ENCODE measurements around the gene MAMDC2.
"Not testable (repeated sequence)": the region's sequence is repeated elsewhere in the genome, so short reads cannot be mapped to it uniquely, and the experiment has no call there.

MAMDC2 gene

GRCh38 chr9:70220216-70220615 is 176.6 kb downstream of the MAMDC2 start:
- DNase-seq: no peak

DNA sequence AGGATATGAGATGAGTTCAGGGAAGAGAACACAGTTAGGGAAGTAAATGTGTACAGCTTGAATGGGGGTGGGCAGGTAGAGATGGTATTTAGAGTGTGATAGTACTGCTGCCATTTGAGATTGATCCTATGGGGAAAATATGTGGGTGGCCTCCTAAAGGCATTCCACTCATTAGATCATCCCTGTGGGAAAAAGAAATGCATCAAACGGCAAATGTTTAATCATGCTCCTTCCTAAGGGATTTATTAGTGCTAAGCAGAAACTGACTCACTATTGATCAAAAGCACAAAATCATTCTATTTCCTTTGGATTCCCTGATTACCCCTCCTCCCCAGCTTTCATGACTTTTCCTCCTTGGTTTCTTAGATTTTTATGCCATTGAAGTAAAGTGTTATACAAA is 178.7 kb downstream of the MAMDC2 start:
- DNase-seq: no peak

DNA sequence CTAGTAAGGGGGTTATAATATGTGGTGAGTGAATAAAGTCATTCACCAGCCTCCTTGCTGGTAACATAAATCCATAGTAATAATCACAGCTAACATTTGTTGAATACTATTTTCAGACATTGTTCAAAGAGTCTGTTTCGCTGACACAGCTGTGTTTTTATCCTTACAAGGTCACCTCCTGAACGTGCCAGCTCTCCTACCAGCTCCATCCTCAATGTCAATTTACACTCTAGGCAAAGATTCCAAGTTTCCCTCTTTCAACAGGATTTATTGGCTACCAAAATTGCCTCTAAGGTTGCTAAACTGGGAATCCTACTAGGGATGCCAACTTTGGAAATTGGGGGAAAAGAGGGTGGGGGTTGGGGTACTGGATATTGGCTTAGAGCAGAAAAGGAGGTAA is 184.5 kb downstream of the MAMDC2 start:
- DNase-seq: no peak

- no peak for DNase-seq
Measured at GRCh38 chr9:70228611-70229010, 185.0 kb downstream of the MAMDC2 start.

DNA sequence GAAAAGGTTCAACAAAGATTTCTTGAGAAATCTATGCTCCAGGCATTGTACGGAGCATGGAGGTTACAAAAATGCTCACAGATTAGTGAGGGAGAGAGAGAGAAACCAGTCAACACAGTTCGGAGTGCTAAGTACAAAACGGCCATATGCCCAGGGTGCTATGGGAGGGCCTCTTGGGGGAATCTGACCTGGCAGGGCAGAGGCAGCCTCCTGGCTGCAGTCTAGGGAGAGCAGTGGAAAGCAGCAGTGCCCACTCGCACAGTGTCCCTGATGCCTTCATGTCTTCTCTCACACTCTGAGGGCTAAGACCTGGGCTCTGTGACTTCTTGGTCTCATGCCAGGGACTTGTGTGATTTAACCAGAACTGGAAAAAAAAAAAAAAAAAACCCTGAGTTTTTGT is 185.4 kb downstream of the MAMDC2 start:
- DNase-seq: no peak

GRCh38 chr9:70229579-70229978 is 185.9 kb downstream of the MAMDC2 start:
- DNase-seq: no peak

DNA sequence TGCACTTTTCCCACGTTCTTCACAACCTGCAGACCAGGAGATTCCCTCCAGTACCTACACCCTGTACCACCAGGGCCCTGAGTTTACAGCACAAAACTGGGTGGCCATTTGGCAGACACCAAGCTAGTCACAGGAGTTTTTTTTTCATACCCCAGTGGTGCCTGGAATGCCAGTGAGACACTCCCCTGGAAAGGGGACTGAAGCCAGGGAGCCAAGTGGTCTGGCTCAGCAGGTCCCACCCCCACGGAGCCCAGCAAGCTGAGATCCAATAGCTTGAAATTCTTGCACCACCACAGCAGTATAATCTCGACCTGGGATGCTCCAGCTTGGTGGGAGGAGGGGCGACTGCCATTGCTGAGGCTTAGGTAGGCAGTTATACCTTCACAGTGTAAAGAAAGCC is 188.8 kb downstream of the MAMDC2 start:
- DNase-seq: no peak

- DNase-seq: not testable (repeated sequence)
Measured at GRCh38 chr9:70234208-70234607, 190.6 kb downstream of the MAMDC2 start.

- not testable (repeated sequence) for DNase-seq
Measured at GRCh38 chr9:70245952-70246351, 202.3 kb downstream of the MAMDC2 start.

DNA sequence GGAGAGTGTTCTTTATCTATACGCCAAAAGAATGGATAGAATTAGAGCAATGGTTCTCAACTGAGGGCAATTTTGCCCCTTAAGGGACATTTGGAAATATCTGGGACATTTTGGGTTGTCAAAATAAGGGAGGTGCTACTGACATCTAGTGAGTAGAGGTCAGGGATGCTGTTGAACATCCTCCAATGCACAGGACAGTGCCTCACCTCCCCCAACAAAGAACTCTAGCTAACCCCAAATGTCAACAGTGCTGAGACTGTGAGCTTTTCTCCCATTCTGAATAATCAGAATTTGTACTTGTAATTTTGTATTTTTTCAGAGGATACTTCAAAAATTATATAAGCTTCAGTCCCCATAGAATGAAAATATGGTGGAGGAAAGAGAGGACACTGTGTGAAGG is 206.6 kb downstream of the MAMDC2 start:
- DNase-seq: no peak

- DNase-seq: no peak
Measured at GRCh38 chr9:70255486-70255885, 211.8 kb downstream of the MAMDC2 start.

GRCh38 chr9:70256123-70256551 is 212.5 kb downstream of the MAMDC2 start:
- no peak for DNase-seq

DNA sequence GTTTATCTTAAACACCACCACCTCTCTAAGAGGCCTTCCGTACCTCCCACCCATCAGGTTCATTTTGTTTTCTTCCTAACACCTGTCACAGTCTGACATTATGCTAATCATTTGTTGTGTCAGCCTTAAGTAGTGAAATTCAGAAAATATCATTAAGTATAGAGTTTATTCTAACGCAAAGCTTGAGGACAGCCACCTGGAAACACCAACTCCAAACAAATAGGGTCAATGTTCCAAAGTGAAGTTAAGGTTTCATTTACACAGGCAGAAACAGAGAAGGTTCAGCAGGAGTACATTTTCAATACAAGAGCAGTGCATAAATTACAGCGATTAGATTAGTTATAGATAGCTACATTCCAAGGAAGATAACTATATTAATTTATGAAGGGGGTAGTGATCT is 213.9 kb downstream of the MAMDC2 start:
- DNase-seq: no peak

DNA sequence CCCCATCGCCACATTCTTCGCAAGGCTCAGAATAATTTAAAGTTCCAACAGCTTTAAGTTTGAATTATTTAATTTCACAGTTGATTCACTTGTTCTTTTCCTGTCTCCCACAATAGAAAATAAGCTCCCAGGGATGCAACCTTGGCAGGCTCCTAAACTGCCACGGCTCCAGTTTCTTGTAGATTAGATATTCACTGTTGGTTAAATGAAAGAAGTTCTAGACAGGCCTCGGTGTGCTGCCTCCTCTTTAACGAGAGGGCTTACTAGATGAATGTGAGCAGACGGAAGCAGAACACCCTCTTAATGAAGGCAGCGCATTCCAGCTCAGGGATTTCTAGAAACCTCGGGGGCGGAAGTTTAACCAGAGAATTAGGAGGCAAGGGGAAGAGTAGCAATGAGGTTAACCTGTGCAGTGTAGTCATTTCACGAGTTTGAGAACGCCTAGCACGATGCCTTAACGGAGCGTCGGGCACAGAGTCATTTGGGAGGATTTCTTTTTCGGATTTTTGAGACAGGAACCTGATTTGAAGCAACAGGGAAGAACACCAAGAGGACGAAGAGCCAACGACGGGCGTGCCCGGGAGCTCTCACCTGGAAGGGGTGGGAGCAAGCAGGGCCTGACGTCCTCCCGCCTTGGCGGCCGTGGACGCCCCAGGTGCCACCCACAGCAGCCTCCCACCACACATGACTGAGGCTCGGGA is 214.5 kb downstream of the MAMDC2 start:
- peak; percentile 60 for DNase-seq

DNA sequence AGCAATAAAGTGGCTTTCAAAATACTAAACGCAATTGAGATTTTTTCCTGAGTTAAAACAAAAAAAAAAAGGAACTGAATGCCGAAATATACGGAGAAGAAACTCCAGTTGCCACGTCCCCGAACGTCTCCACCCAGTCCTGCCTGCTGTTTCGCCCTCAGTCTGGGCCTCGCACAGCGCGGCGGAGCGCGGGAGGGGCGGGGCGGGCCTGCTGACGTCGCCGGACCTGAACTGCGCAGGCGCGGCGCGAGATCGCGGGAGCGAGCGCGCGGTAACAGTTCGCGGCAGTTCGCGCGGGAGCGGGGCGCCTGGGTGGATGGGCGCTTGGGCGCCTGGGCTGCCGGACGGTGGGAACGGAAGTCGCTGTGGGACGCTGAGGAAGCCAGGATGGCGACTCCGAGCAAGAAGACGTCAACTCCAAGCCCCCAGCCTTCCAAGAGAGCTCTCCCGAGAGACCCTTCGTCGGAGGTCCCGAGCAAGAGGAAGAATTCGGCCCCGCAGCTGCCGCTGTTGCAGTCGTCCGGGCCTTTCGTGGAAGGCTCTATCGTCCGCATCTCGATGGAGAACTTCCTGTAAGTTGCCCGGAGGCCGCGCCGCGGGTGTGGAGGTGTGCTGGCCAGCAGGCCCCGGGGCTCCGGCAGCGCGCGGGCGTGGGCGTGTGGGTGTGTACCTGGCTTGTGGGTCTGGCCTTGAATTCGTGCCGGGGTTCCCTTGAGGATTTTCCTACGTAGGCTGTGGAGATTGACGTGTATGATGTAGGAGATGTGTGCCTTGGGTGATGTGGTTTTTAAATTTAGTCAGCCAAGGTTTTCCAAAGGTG is 215.3 kb downstream of the MAMDC2 start, which contains the start of gene SMC5:
Gene SMC5 (plus strand): TSS at position 287 of the 820 bp plus-strand sequence. CDS start 101 bp downstream, at position 388.
- peak; percentile 92 for DNase-seq

- DNase-seq: no peak
Measured at GRCh38 chr9:70259512-70259802, 215.8 kb downstream of the MAMDC2 start.

DNA sequence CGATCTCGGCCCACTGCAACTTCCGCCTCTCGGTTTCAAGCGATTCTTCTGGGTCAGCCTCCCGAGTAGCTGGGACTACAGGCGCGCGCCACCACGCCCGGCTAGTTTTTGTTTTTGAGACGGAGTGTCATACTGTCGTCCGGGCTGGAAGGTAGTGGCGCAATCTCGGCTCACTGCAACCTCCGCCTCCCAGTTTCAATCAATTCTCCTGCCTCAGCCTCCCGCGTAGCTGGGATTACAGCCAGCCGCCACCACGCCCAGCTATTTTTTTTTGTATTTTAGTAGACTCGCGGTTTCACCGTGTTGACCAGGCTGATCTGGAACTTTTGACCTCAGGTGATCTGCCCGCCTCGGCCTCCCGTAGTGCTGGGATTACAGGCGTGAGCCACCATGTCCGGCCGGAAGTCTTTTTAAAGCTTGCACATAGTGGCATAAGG is 216.4 kb downstream of the MAMDC2 start:
- no peak for DNase-seq

- DNase-seq: no peak
Measured at GRCh38 chr9:70260606-70261005, 217.0 kb downstream of the MAMDC2 start.

DNA sequence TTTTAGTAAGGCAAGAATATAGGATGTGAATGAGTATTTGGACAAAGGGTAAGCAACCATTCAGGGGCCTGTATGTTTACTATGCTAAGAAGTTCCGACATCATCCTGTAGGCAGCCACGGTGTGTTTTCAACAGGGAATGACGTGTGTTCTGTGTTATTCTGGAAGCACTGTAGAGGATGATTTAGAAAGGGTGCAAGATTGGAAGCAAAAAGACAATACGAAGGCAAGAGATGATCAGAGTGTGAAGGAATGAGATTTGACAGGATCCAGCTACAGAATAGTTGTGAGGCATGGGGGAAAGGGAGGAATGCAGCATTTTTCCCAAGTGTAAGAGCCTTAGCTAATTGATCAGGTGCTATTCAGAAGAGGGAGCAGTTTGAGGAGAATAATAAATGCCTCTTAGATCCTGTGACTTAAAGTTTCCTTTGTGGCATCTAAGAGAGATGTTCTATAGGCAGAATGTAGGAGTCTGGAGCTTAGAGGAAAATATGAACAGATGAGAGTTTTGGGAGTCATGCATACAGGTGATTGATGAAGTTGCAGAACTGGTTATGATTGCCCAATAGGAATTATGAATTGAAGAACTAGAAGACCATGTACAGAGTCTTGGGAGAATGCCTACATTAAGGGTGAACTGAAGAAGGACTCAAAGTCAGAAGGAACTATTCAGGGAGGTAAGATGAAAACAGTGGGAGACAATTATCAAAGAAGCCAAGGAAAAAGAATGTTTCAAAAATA is 217.7 kb downstream of the MAMDC2 start:
- no peak for DNase-seq

DNA sequence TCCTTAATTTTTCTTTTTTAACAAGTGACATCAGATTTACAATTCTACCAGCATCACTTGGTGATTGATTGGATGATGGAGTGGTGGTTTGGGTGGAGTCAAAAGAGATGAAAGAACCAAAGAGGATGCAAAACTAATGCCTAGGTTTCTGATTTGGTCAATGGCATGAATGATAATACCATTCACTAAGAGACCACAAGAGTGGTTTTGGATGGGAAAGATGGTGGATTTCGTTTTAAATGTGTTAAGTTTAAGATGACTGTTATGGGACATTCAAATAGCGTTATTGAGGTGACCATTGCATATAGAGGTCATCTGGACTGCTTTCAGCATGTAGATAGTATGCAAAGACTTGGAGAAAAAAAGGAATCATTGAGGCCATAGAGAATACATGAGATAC is 218.7 kb downstream of the MAMDC2 start:
- DNase-seq: peak; percentile 59

DNA sequence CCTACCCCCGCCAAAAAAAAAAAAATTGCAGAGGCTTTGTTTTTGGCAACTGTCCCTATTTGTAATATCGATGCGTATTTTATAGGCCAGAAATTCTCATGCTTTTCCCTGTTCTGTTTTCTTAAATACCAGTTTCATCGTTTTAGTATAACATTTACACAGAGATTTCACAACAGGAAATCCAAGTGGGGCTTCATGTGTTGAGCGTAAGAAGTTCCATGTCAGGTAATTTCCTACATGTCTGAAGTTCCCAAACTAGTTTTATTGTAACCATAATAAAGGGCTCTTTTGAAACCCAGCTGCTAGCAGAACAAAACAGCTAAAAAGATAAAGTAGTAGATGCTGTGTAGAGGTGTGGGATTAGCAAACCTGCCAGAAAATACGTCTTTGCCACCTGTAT is 219.3 kb downstream of the MAMDC2 start:
- DNase-seq: no peak

- DNase-seq: no peak
Measured at GRCh38 chr9:70263421-70263820, 219.8 kb downstream of the MAMDC2 start.
